Measurements from ENCODE around the gene JMJD6. TPM values are rescaled to one million over a fixed set of nuclear protein-coding genes. Genes with fewer than 3 reads are reported as not detected.

The JMJD6 gene
- total RNA-seq, 2 experiments from 2014 or later: 77.9 to 80.3 TPM

- H3K9me3 Mint-ChIP-seq: no peaks in the 10 kb centered on the region
- no peaks in the 10 kb centered on the region for H3K27me3 Mint-ChIP-seq
- no peak overlapping the region for H3K27ac Mint-ChIP-seq
- POLR2A ChIA-PET: interaction anchor here (1.0 kb wide), 1 partner anchor 362 kb away, joined by 3 read pairs; no protein-coding TSS in a partner anchor
- DNase-seq (no peak), ATAC-seq (no peak)
- intact Hi-C loops (cut with micrococcal nuclease): no loop called here
- no peaks in the 10 kb centered on the region for H3K4me1 Mint-ChIP-seq (ENCODE audit: low read depth)
- CTCF ChIA-PET: interaction anchor here (1.6 to 2.7 kb wide), 2 partner anchors 10 to 67 kb away, joined by 7 to 11 read pairs; no protein-coding TSS in a partner anchor
- TF ChIP-seq CTCF (IDR thresholded peaks at IDR 0.05): no peak
- no peaks in the 10 kb centered on the region for H3K36me3 Mint-ChIP-seq (ENCODE audit: low read depth)
- no peak overlapping the region for H3K4me3 Mint-ChIP-seq
Observed at GRCh38 chr17:76691379-76692191, 34.8 kb downstream of the JMJD6 start.

DNA sequence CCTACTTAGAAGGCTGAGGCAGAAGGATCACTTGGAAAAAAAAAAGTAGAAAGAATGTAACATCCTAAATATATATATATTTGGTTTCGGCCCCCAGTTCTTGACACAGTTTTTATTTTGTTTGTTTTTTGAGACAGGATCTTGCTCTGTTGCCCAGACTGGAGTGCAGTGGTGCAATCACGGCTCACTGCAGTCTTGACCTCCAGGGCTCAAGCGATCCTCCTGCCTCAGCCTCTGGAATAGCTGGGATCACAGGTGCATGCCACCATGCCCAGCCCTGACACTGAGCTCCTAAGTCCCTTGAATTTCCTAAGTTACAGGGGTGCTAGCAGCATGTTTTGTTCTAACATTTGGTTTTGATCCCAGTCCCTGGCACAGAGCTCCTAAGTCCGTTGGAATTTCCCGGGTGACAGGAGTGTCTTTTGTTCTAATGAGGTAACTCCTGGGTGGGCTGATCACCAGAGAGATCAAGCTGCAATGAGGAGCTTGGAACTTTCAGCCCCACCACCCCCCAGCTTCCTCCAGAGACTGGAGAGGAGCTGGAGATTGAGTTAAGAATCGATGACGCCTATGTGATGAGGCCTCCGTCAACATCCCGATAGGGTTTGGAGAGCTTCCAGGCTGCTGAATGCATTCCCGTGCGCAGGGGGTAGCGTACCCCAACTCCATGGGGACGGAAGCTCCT lies 35.7 kb downstream of the JMJD6 start:
- no peak for DNase-seq
- CTCF ChIA-PET: interaction anchor here (0.7 to 2.7 kb wide), 3 partner anchors 10 to 67 kb away, joined by 3 to 11 read pairs (median 7); no protein-coding TSS in a partner anchor

GRCh38 chr17:76689859-76690258 lies 36.5 kb downstream of the JMJD6 start:
- ATAC-seq (no peak), DNase-seq (no peak)
- ChIA-PET CTCF (interaction anchor here (1.6 to 2.7 kb wide), 2 partner anchors 9 to 66 kb away, joined by 7 to 11 read pairs; no protein-coding TSS in a partner anchor), POLR2A (no interaction called here)
- no peak overlapping the region for H3K4me3 Mint-ChIP-seq
- intact Hi-C loops (cut with micrococcal nuclease): no loop called here
- no peaks in the 10 kb centered on the region for H3K4me1 Mint-ChIP-seq (ENCODE audit: low read depth)
- TF ChIP-seq CTCF (IDR thresholded peaks at IDR 0.05): no peak
- H3K36me3 Mint-ChIP-seq (ENCODE audit: low read depth): no peaks in the 10 kb centered on the region
- no peaks in the 10 kb centered on the region for H3K9me3 Mint-ChIP-seq
- H3K27ac Mint-ChIP-seq: no peak overlapping the region
- H3K27me3 Mint-ChIP-seq: no peaks in the 10 kb centered on the region

More for the DNA sequence above, 35.7 kb downstream of the JMJD6 start:
- no peaks in the 10 kb centered on the region for H3K4me1 Mint-ChIP-seq (ENCODE audit: low read depth)
- no peaks in the 10 kb centered on the region for H3K27me3 Mint-ChIP-seq
- POLR2A ChIA-PET: interaction anchor here (1.0 kb wide), 1 partner anchor 361 kb away, joined by 3 read pairs; no protein-coding TSS in a partner anchor
- TF ChIP-seq CTCF (IDR thresholded peaks at IDR 0.05): no peak
- H3K9me3 Mint-ChIP-seq: no peaks in the 10 kb centered on the region
- intact Hi-C loops (cut with micrococcal nuclease): no loop called here
- ATAC-seq: no peak
- H3K4me3 Mint-ChIP-seq: no peak overlapping the region
- H3K36me3 Mint-ChIP-seq (ENCODE audit: low read depth): no peaks in the 10 kb centered on the region
- H3K27ac Mint-ChIP-seq: no peak overlapping the region

- DNase-seq (no peak), ATAC-seq (no peak)
- Mint-ChIP-seq H3K4me3 (no peak overlapping the region), H3K4me1 (ENCODE audit: low read depth) (no peaks in the 10 kb centered on the region), H3K9me3 (no peaks in the 10 kb centered on the region), H3K27ac (no peak overlapping the region), H3K36me3 (ENCODE audit: low read depth) (no peaks in the 10 kb centered on the region), H3K27me3 (no peaks in the 10 kb centered on the region)
- no peak for TF ChIP-seq CTCF (IDR thresholded peaks at IDR 0.05)
- POLR2A ChIA-PET: no interaction called here
- CTCF ChIA-PET: interaction anchor here (1.6 kb wide), 1 partner anchor 165 kb away, joined by 5 read pairs; no protein-coding TSS in a partner anchor
- intact Hi-C loops (cut with micrococcal nuclease): no loop called here
Observed at GRCh38 chr17:76688165-76688622, 38.2 kb downstream of the JMJD6 start.
